Motor neuron (in vitro differentiated cells): ENCODE results near the gene ANKRD55. TPM values are rescaled to one million over a fixed set of nuclear protein-coding genes. Genes with fewer than 3 reads are reported as not detected.
"Not testable (repeated sequence)": the region's sequence is repeated elsewhere in the genome, so short reads cannot be mapped to it uniquely, and the experiment has no call there.

ENCODE experiments used
- ATAC-seq, 8 experiments: fragments of 200-7000 bp; cut with Tn5 transposase; replicated peaks in 6 of 8; 2 replicates each; pipeline ENCODE4 v1.8.0; 2021; ENCODE audit warnings: mild to moderate bottlenecking in 8 of 8, moderate library complexity in 8 of 8
- H3K27ac ChIP-seq, 2 donors: fragments of 250-450 bp; sonication (Bioruptor Pico); 2 replicates each; pipeline ENCODE4 v1.9.0; 2021; ENCODE audit warnings: antibody characterized with exemption in 2 of 2, mild to moderate bottlenecking in 2 of 2, moderate library complexity in 1 of 2
- H3K4me1 ChIP-seq, 2 donors: fragments of 250-450 bp; sonication (Bioruptor Pico); replicated peaks in 1 of 2; 2 replicates each; pipeline ENCODE4 v1.6.1; 2021; ENCODE audit warnings: antibody characterized with exemption in 2 of 2, mild to moderate bottlenecking in 2 of 2, moderate library complexity in 1 of 2
- H3K4me3 ChIP-seq, 5 donors: fragments of 250-450 bp; sonication (Bioruptor Pico); 2 replicates each; pipeline ENCODE4 v1.9.0; 2021; ENCODE audit warnings: antibody characterized with exemption in 5 of 5, mild to moderate bottlenecking in 5 of 5, moderate library complexity in 4 of 5
- whole genome bisulfite sequencing, 10 experiments: fragments of 450-650 bp; shearing (Covaris generic); methylation state at CpG; one replicate each; pipeline ENCODE4 v1.0.0; 2022; 5-methylcytosine and 5-hydroxymethylcytosine counted together
- in situ Hi-C, 9 experiments: fragments of 400-800 bp; cut with MboI; loops; one replicate each; pipeline ENCODE4 v1.15.0; 2021; ENCODE audit warnings: low sequenced_read_pairs in 9 of 9, low pct_unique_long_range_greater_than_20kb in 2 of 9; ENCODE audit not compliant: unreplicated experiment in 9 of 9
- total RNA-seq, 8 experiments: library from RNA; unstranded; fragments of 300-600 nt; gene quantifications; 2 replicates each; pipeline versions ENCODE4 v1.2.3 to v1.2.4, GENCODE V29; 2022

ANKRD55 gene
- total RNA-seq, 8 experiments from 2014 or later: 0.17 to 2.9 (median 0.90) TPM; not detected in 3

DNA sequence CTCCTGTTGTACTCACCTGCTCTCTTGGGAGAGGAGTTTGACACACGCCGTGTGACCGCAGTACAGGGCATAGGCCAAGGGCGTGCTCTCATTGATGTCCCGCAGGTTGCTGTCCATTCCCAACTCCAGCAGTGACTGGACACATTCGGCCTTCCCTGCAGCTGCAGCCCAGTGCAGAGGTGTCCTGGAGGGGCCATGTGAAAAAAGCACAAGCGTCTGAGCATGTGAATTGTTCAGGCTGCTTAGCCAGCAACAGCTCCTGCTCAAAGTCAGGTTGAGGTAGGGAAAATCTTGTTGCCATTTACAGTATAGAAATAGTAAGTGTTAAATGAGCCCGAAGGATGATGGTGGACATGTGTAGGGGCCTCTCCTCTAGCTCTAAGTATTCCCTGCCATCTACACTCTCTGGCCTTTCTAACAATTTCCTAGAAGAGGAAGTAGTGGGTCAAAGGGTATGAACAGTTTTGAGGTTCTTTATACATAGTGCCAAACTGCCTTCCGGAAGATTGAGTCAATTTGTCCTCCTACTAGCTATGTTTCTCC, 116.5 kb downstream of the ANKRD55 start:
- H3K27ac ChIP-seq: no peak overlapping the region
- no peaks in the 10 kb centered on the region for H3K4me1 ChIP-seq
- 57 to 100% (median 88%) methylated on average over 1 to 8 of the region's 9 CpGs for WGBS, 10 experiments
- ATAC-seq: no peak
- H3K4me3 ChIP-seq: no peak overlapping the region
- in situ Hi-C loops: no loop called here

GRCh38 chr5:56115589-56115988, 117.5 kb downstream of the ANKRD55 start:
- in situ Hi-C loops: no loop called here
- Histone ChIP-seq H3K27ac (no peak overlapping the region), H3K4me3 (no peak overlapping the region), H3K4me1 (no peaks in the 10 kb centered on the region)
- no peak for ATAC-seq
- WGBS, 10 experiments: 61 to 100% (median 92%) methylated on average over 2 to 4 of the region's 4 CpGs

DNA sequence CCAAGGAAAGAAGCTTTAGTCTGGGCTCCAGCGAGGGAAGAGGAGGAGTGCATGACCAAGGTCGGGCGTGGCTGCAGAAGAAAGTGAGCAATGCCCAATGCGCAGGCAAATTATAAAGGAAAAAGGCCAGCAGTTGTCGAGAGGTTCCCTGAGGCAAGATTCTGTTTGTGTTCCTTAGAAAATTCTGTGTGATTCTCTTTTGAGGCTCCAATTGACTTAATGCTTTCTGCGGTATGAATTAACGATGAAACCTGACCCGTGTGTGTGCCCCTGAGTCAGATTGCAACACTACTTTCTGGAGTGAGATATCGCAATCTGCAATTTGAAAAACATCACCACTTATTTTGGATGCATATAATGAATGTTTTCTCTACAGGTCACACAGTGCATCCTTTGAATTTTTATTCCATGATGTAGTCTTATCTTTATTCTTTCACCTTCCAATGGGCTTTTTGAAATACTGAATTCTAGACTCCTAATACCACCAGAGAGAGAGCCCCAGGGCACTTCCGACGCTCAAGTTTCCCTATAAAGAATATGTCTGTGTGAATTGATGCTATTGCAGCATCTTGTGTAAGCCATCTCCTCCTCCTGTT, 120.5 kb downstream of the ANKRD55 start:
- ATAC-seq: peak in 5 of 8 experiments; percentile 37 to 96 (median 92)
- no peak overlapping the region for H3K4me3 ChIP-seq
- in situ Hi-C loops: no loop called here
- WGBS, 10 experiments: 40 to 94% (median 82%) methylated on average over 2 to 11 of the region's 11 CpGs
- H3K4me1 ChIP-seq: no peaks in the 10 kb centered on the region
- no peak overlapping the region for H3K27ac ChIP-seq

DNA sequence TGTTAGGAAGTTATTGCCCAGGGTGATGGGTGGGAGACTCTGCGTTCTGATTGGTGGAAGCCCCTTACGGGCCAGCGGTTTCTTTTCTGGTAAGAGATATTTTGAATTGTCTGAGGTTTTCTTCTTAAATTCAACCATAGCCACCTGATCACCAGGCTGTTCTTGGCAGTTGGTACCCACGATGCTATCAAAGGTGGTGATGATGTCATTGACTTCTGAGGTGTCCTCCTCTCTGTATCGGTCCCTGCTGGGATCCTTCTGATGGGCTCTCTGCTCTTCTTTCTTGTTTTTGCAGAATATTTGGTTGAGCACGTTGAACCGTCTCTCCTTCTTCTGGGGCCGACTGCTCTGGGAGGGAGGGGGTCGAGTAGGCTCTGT, 121.7 kb downstream of the ANKRD55 start:
- H3K4me3 ChIP-seq: no peak overlapping the region
- peaks cover 0 to 10% of the 10 kb centered on the region in 2 donors for H3K4me1 ChIP-seq
- no peak overlapping the region for H3K27ac ChIP-seq
- ATAC-seq: no peak
- whole genome bisulfite sequencing, 10 experiments: 72 to 93% (median 90%) methylated on average over 2 to 9 of the region's 9 CpGs; no CpG with 5 or more reads in 1 of the 10 experiments
- in situ Hi-C loops: no loop called here

- H3K4me1 ChIP-seq: peaks cover 0 to 16% of the 10 kb centered on the region in 2 donors
- no peak for ATAC-seq
- no peak overlapping the region for H3K27ac ChIP-seq
- in situ Hi-C loops: no loop called here
- no peak overlapping the region for H3K4me3 ChIP-seq
- WGBS, 10 experiments: 46 to 98% (median 89%) methylated on average over 1 to 6 of the region's 6 CpGs
Observed at GRCh38 chr5:56110646-56111403, 122.3 kb downstream of the ANKRD55 start.

DNA sequence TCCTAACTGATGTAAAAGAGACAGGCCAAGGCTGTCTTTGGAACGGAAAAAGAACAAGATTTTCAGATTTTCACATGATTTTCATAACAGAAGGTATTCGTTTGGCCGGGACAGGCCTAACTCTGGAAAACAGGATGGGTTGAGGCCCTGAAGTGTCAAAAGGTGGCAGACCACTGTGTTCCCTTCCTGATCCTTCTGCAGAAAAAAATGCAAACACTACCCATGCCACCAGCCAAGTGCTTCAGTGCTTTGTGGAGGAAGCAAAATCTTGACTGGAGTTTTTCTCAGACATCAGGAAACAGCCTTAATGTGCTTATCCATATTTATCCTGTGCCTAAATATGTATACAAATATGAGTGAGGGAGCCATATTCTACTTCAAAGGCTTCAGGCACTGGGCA, 124.9 kb downstream of the ANKRD55 start:
- WGBS, 10 experiments: 57 to 100% (median 83%) methylated on average over 1 to 3 of the region's 3 CpGs; no CpG with 5 or more reads in 2 of the 10 experiments
- Histone ChIP-seq H3K4me1 (peaks cover 4 to 29% of the 10 kb centered on the region in 2 donors), H3K27ac (no peak overlapping the region), H3K4me3 (no peak overlapping the region)
- ATAC-seq: no peak
- in situ Hi-C loops: no loop called here

DNA sequence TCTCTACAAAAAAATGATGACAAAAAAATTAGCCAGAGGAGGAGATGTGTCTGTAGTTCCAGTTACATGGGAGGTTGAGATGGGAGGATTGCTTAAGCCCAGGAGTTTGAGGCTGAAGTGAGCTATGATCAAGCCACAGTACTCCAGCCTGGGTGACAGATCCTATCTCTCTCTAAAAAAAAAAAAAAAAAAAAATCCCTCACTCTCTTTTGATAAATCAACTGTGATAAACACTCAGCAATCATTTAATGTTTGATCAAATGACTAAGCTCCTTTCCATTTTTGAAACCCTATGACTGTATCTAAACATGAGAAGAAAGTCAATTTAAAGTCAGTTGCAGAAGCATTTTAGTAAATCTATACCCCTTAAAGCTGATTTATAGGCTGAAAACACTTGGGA, 126.3 kb downstream of the ANKRD55 start:
- ATAC-seq: no peak
- in situ Hi-C loops: no loop called here
- H3K27ac ChIP-seq: no peak overlapping the region

DNA sequence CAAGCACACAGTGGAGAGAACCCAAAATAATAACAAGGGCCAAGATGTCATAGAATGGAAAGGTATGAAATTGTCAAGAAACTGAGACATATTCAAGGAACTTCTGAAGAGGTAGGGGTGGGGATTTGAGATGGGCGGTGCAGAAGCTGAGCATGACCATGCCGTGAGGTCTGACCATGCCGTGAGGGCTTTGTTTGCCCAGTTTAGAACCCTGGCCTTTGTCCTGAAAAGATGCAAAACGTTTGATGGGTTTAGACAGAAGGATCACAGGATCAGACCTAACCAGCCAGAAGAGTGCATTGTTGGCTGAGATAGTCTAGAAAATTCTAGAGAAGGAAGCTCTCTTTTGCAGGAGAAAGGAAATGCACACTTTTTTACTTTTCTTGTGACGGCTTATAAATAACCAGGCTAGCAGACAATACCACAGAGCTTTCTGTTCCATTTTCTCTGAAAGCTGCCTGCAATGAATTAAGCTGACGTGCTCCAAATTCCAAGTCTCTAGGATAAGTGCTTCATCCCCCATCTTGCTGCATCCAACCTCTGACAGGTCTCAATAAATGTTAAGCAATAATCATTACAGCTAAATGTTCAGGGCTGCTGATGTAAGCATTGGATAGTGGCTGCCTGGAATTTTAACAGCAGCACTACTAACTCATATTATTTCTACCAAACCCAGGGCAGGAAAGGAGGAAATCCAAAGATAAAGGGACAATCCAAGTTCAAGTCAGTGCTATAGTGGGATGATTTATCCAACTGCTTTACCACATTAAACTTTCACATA, 127.4 kb downstream of the ANKRD55 start:
- in situ Hi-C loops: no loop called here
- 17 to 100% (median 54%) methylated on average over 1 to 6 of the region's 6 CpGs; no CpG with 5 or more reads in 2 of the 10 experiments for WGBS, 10 experiments
- Histone ChIP-seq H3K4me1 (peaks cover 7 to 39% of the 10 kb centered on the region in 2 donors), H3K4me3 (no peak overlapping the region), H3K27ac (peak overlapping the region; percentile 49 to 56)
- ATAC-seq: peak in 5 of 8 experiments; percentile 68 to 87 (median 81)

More for the DNA sequence above, 126.3 kb downstream of the ANKRD55 start:
- Histone ChIP-seq H3K4me3 (no peak overlapping the region), H3K4me1 (peaks cover 7 to 39% of the 10 kb centered on the region in 2 donors)

- WGBS, 10 experiments: 33 to 80% (median 38%) methylated on average over 1 of the region's 1 CpG; no CpG with 5 or more reads in 4 of the 10 experiments
- in situ Hi-C loops: no loop called here
- Histone ChIP-seq H3K27ac (peak overlapping the region; percentile 21 to 41), H3K4me3 (no peak overlapping the region), H3K4me1 (peaks cover 7 to 39% of the 10 kb centered on the region in 2 donors)
- ATAC-seq: peak in 5 of 8 experiments; percentile 56 to 86 (median 65)
Observed at GRCh38 chr5:56102889-56103288, 130.2 kb downstream of the ANKRD55 start.

- H3K27ac ChIP-seq, ATAC-seq, in situ Hi-C loops, H3K4me3 ChIP-seq: not testable (repeated sequence)
- peaks cover 7 to 35% of the 10 kb centered on the region in 2 donors for H3K4me1 ChIP-seq
- 76 to 100% (median 89%) methylated on average over 1 to 9 of the region's 9 CpGs for WGBS, 10 experiments
Observed at GRCh38 chr5:56102207-56102606, 130.9 kb downstream of the ANKRD55 start.

GRCh38 chr5:56101180-56101579, 131.9 kb downstream of the ANKRD55 start:
- in situ Hi-C loops: no loop called here
- H3K27ac ChIP-seq: no peak overlapping the region
- WGBS, 10 experiments: 63 to 100% (median 91%) methylated on average over 1 to 3 of the region's 3 CpGs
- ATAC-seq: no peak
- H3K4me1 ChIP-seq: peaks cover 7 to 27% of the 10 kb centered on the region in 2 donors
- no peak overlapping the region for H3K4me3 ChIP-seq

GRCh38 chr5:56100439-56101176, 132.5 kb downstream of the ANKRD55 start:
- H3K27ac ChIP-seq: no peak overlapping the region
- ATAC-seq: no peak
- H3K4me3 ChIP-seq: no peak overlapping the region
- in situ Hi-C loops: no loop called here
- 0 to 100% (median 80%) methylated on average over 1 to 3 of the region's 3 CpGs; no CpG with 5 or more reads in 3 of the 10 experiments for WGBS, 10 experiments
- peaks cover 6 to 21% of the 10 kb centered on the region in 2 donors for H3K4me1 ChIP-seq
